Left renal cortex interstitium (tissue), 4 donors: Measurements from ENCODE around the gene ANKRD11. TPM values are rescaled to one million over a fixed set of nuclear protein-coding genes. Genes with fewer than 3 reads are reported as not detected.
"Not testable (repeated sequence)": the region's sequence is repeated elsewhere in the genome, so short reads cannot be mapped to it uniquely, and the experiment has no call there.

Experiments
- DNase-seq, 4 donors: peaks; one replicate each; pipeline ENCODE4 v3.0.0-alpha.2; 2013; ENCODE audit warnings: low read depth in 4 of 4, low spot score in 2 of 4, missing footprints in 1 of 4
- polyA plus RNA-seq, 4 donors: library from polyadenylated mRNA; unstranded; fragments of 120-200 nt; gene quantifications; one replicate each; pipeline ENCODE4 v1.2.1, GENCODE V29; 2013; ENCODE audit not compliant: insufficient read length in 4 of 4

ANKRD11 gene
- polyA plus RNA-seq, 4 donors = 80.8 to 129 (median 102) TPM

DNA sequence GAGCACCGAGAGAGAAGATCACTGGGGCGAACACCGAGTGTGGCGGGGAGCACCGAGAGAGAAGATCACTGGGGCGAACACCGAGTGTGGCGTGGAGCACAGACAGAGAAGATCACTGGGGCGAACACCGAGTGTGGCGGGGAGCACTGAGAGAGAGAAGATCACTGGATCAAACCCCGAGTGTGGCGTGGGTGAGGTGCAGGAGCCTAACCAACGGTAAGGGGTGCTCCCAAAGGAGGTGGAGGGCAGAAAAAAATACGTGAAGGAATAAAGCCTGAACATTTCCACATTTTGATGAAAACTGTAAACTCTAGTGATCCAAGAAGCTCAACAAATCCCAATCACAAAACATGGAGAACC lies 100.2 kb downstream of the ANKRD11 start:
- DNase-seq = not testable (repeated sequence)

DNA sequence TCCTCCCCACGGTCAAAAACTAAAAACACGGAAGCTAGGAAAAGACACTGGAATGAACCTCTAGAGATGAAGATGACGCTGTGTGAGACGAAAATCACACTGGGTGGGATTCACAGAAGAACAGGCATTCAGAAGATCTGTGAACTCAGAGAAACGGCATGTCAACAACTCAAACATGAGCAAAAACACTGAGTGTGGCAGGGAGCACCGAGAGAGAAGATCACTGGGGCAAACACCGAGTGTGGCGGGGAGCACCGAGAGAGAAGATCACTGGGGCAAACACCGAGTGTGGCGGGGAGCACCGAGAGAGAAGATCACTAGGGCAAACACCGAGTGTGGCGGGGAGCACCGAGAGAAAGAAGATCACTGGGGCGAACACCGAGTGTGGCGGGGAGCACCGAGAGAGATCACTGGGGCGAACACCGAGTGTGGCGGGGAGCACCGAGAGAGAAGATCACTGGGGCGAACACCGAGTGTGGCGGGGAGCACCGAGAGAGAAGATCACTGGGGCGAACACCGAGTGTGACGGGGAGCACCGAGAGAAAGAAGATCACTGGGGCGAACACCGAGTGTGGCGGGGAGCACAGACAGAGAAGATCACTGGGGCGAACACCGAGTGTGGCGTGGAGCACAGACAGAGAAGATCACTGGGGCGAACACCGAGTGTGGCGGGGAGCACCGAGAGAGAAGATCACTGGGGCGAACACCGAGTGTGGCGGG lies 100.7 kb downstream of the ANKRD11 start:
- DNase-seq = not testable (repeated sequence)

DNA sequence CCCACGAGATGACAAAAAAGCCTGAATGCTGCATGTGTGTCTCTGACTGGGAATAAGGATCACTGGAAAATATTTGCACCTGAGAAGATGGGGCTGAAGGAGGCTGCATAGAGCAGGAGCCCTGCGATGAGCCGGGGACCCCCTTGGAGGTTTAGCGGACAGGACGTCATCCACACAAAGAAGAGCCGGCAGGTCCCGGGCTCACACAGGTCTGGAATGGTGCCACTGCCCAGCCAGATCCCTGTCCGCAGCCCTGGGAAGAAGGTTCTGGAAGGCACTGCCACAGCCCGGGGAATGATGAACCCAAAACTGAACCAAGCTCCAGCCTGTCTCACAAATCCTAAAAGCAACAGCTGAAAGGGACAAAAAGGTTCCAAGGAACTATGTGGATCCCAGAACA lies 101.8 kb downstream of the ANKRD11 start:
- no peak for DNase-seq

DNA sequence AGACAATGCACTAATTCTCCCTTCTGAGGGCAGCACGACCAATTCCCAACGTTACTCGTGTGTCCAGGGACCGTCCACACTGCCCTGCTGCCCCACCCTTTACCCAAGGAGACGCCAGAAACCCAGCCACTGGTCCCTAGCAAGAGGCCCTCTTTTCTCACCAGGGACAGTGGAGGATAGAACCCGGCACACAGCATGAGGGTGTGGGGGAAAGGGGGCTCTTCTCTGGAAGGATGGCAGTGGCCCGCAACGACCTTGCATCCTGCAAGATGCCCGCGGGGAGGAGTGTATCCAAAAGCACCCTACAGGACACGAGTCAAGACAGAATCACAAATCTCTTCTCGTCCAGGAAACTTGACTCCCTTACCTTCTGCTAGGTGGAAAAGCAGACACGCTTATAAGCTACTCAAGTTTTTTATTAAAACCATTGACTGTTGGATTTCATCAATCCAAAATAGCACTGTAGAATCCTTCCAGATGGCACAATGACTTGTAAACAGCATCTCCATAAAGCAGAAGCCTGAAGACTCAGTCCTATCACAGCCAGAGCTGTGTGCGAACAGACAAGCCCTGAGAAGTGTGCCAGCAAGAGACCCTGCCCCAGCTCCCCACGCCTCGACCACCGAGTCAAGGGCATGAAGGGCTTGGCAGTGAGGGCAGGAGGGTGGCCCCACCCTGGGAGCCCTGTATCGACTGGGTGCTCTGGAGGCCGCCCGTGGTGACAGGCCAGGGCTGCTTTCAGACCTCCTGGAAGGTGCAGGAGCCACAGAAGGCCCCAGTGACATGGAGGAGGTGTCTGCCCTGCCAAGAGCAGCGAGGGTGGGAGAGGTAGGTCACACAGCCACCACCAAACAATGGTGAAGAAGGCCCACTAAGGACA lies 103.8 kb downstream of the ANKRD11 start:
- no peak for DNase-seq

DNA sequence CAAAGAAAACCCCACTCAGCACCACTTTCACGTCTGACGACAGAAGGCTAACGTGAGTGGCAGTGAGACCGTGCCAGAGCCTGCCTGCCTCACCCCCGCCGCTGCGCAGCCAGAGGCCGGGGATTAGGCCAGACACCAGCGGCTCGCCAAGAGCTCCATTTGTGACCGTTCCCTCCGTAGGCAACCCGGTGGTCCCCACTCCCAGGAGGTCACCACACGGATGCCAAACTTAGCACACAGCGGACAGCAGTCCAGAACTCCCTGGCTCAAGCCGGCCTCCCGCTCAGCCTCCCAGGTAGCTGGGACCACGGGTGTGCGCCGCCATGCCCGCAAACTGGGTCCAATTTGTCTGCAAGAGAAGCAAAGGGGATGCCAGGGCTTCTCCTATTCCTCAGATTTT lies 104.6 kb downstream of the ANKRD11 start:
- DNase-seq = no peak

DNA sequence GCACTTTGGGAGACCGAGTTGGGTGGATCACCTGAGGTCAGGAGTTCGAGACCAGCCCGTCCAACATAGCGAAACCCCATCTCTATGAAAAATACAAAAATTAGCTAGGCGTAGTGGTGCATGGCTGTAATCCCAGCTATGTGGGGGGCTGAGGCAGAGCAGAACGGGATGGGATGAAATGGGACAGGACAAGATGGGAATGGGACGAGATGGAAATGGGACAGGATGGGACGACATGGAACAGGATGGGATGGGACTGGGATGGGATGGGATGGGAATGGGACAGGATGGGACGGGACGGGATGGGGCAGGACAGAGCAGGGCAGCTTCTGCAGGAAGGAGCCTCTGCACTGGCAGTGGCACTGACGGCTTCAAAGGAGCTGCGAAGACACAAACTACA lies 106.1 kb downstream of the ANKRD11 start:
- DNase-seq = no peak

DNA sequence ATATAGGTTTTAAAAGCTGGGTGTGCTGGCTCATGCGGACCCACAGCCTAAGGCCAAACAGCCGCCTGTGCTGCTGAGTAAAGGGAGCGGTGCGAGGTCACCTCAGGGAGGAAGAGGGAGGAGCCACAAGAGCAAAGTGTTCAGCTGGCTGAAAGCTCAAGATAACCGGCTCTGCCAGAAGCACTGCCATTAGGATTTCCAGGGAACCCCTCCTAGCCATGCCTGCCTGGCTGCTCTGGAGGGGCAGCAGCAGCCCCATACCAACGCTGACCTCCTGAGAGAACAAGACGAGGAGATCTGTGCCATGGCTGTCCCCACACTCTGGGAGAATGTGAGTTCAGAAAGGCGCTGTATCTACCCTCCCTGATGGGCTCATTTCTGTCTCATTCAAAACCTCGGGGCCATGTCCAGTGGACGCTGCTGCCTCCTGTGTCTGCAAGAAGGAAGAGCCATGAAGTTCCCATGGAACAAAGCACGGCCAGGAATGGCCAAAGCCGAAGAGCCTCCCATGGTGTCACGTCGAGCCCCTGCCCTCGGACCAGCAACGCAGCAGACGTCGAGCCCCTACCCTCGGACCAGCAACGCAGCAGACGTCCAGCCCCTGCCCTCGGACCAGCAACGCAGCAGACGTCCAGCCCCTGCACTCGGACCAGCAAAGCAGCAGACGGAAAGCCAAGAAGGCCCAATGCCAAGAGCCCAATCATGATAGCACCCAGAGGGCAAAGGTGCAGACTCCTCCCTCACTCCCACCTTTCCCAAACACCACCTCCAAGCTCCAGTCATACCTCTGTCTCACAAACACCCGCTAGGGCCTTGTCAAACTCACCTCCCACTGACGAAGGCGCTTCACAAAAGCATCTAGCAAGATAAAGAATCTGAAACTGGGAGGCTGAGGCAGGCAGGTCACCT lies 107.0 kb downstream of the ANKRD11 start:
- DNase-seq = no peak

DNA sequence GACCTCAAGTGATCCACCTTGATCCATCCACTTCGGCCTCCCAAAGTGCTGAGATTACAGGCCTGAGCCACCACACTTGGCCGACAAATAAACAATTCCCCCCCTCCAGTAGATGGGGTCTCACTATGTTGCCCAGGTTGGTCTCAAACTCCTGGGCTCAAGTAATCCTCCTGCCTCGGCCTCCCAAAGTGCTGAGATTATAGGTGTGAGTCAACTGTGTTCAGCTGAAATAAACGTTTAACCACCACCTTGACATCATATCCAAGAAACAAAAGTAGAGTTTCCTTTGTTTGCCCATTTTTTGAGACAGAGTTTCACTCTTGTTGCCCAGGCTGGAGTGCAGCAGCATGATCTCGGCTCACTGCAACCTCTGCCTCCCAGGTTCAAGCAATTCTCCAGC lies 107.8 kb downstream of the ANKRD11 start:
- not testable (repeated sequence) for DNase-seq

DNA sequence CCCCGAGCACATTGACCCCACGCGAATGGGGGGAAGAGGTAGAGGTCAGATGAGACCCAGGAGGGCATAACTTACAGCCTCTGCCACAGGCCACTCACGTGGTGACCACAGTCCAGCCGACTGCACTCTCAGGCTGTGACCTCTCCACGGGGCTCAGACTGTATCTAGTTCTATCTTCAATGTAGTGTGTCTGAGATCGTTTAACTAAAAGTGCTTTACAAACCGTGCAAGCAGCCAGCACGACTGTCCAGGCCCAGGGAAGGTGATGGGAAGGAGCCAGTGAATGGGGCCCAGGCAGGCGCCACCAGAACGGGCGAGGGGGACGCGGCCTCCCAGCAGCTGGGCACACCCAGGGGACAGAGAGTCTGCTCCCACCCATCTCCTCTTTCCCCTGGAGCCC lies 108.6 kb downstream of the ANKRD11 start:
- no peak for DNase-seq

DNA sequence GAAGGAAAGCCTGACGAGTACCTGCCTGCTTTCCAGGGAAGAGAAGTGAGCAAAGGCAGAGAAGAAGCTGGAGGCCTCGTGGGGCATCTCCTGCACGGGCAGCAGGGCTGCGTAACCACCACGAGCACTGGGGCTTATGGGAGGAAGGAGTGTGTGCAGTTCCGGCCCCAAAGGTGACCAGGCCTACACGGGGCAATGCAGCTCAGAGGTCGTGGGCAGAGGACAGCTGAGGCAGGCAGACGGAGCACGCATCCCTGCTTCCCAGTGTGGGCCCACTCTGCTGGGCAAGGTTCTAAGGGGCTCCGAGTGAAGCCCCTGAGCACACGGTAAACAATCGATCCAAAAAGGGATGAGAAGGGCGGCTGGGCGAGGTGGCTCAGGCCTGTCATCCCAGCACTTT lies 109.7 kb downstream of the ANKRD11 start:
- DNase-seq = no peak

DNA sequence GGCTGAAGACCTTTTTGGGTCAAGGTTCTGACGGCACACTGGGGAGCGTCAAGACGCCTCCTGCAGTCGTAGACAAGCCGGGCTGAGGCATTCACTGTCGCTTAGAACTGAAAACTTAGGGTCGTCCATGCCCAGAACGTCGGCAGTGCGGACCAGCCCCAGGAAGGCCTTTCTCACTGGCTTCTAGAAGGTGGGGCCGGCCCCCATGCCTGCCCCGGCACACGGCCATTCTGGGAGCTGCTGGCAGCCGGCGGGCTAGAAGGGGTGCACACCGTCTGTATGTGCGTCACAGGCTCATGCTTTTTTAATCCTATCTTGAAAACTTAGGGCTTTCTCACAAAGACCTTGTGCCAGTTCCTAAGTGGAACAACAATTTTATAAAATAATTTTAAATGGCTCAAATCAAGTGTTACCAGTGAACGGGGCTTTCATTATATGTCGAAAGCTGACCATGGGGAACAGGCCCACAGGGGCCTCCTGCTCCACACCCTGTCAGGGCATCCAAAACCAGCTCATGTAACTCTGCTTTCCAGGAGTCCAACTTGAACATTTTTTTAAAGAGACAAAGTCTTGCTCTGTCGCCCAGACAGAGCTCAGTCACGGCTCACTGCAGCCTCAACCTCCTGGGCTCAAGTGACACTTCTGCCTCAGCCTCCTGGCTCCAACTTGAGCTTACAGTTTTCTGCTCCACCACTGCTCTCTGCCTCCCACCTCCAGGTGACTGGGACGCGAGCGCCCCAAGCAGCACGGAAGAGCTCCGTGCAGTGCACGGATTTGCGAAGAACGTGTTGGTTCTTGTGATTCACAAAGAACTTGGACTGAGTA lies 111.2 kb downstream of the ANKRD11 start:
- DNase-seq = no peak

DNA sequence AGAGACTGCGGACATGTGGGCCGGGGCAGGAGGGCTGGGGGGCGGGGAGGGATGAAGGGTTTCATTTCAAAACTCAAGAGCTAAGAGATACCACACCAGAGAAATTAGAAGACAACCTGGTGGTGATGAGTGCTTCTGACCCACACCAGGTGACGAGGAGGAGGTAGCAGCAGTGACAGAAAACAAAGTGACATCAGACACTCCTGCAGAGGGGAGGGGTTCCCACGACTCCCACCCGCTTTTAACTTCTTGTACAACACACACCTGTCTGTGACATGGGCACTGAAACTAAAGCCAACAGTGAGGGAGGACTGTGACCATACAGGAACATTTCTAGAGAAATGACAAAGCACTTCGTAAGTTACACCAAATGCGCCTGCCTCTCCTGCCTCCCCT lies 112.9 kb downstream of the ANKRD11 start:
- no peak for DNase-seq

DNA sequence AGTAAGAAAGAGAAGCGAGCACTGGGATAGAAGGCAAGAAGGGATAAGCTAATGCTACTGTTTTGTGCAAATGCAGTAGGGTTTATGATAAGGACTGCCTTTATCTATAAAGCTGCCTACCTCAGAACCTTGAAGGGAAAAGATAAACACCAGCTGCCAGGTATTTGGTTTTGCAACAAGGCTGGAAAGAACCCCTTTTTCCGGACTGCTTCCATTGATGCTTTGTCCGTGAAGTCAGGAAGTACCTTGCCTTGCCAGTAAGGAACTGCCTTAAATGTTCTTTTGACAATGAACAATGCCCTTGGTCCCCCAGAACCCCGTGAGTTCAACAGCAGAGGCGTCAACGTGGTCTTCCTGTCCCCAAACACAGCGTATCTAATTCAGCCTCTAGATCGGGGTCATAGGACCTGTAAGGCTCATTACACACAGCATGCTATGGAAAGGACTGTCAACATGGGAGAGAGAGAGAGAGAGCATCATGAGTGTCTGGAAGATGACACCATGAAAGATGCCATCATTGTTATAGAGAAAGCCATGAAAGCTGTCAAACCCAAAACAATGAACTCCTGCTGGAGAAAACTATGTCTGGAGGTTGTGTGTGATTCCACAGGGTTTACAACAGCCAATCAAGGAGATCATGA lies 113.4 kb downstream of the ANKRD11 start:
- no peak for DNase-seq

DNA sequence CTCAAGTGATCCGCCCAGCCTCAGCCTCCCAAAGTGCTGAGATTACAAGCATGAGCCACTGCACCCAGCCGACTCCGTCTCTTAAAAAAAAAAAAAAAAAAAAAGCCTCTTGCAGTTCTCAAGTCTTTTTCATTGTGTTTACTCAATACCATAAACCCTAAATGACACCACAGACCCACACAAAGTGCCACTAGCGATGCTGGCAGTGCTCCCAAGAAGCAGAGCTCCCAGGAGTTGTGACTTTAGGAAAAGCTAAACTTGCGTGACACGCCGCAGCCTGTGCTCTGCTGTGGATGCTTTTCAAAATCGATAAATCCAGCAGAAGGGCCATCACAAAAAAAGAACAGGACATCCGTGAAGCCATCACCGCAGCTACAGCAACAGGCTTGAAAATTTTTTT lies 114.7 kb downstream of the ANKRD11 start:
- DNase-seq = no peak

DNA sequence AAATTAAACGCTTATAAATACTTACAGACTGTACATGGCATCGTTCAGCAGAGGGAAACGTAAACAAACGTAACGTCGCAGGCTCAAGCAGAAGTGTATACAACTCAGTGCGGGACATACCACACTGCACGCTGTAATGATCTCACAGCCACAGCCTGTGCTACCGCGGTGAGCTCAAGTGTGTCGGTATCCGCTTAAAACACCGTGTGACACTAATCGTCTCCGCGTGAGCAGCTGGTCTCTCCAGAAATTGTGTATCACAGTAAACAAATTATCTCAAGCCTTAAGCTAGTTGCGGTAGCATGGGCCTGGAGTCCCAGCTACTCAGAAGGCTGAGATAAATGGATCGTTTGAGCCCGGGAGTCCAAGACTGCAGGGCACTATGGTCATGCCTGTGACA lies 115.3 kb downstream of the ANKRD11 start:
- no peak for DNase-seq

DNA sequence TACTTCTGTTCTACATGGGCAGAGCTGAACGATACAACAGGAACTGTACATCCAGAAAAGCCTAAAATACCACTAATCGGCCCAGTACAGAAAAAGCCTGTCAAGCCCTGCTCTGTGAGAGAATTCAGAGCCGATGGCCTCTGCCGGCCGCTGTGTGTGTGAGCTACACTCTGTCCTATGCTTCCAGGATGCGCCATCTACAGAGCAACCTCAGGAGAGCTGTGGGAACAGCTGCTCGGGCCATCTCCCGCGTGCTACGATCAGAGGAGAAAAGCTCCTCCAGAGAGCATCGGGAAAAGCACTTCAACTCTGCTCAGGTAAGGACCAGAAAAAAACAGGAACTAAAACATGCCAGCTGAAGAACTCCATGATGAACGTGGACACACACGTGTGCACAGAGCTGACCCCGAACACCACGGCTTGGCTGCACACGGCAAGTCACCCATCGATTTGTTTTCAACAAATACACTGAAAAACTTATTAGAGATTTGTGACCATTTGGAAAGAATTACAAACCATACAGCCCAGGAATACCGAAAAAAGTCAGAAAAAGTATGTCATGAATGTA lies 115.9 kb downstream of the ANKRD11 start:
- no peak for DNase-seq

DNA sequence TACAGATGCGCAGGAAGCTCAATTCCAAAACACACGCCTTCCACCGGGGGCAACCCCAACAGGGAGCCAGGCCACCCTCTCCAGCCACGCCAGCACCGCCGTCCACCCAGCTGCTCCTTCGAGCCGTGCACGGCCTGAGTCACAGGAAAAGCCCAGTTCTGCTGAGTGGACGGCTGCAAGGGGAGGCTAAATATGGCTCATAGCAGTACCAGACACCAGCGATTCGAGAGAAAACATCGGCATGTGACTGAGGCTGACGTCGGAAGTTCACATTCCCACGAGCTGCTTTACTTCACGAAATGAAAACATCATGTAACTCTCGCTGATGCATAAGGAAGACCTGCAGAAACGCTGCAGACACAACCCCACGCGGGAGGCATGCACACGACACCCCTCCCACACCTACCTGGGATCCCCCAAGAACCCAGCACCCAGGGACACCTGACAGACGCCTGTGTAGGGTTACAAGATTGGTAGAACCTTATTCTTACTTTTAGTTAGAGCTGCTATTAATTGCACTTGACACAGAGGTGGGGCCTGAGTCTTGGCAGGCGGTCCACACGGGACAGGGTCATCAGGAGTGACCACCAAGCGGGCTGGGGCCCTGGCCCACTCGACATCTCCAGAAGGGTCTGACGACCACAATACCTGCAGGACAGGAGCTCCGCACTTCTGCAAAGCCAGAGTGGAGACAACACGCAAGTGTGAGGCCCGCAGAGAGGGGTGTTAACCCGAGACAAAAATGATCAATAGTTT lies 116.8 kb downstream of the ANKRD11 start:
- DNase-seq = no peak

DNA sequence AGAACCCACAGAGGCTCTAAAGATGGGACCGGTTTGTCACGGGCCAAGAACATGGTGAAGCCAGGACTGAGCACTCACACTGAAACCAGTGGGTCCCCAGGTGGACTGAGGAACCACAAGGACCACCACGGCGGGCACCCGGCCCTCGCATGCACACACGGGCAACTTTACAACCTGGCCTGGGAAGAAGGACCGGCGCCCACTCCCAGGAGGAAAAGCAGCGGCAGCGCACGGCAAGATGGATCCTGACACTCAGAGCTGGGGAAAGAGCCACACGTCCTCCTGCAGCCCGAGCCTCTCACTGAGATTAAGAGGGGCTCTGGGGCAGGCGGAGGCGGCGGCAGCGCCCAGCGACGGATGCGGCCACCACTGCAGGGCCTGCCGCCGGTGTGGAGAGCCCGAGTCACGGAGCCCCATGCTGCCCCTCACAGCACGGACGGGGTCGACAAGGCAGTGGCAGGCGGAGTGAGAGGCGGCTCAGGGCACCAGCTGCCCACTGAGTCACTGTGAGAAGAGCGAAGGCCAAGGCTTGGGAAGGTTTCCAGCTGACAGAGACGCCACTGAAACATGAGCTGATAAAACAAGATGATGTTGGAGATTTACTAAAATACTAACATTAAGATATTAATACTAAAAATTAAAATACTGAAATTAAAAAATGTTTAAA lies 118.3 kb downstream of the ANKRD11 start:
- DNase-seq = no peak
